Rectal smooth muscle tissue (tissue), 1 donor: ENCODE results near the gene KCNAB1.

Experiments used
- H3K27ac ChIP-seq: one replicate; pipeline ENCODE4 v1.7.0; 2013; ENCODE audit warnings: low read depth, low read length, inconsistent platforms
- H3K27me3 ChIP-seq: one replicate; pipeline ENCODE4 v1.7.0; 2013; ENCODE audit warnings: low read length; ENCODE audit not compliant: control insufficient read depth, insufficient read depth
- H3K36me3 ChIP-seq: one replicate; pipeline ENCODE4 v1.7.0; 2013; ENCODE audit warnings: low read length; ENCODE audit not compliant: control insufficient read depth, insufficient read depth
- H3K4me1 ChIP-seq: one replicate; pipeline ENCODE4 v1.7.0; 2013; ENCODE audit warnings: low read length; ENCODE audit not compliant: control insufficient read depth, insufficient read depth
- H3K4me3 ChIP-seq: one replicate; pipeline ENCODE4 v1.7.0; 2013; ENCODE audit warnings: low read length
- H3K9ac ChIP-seq: one replicate; pipeline ENCODE4 v1.7.0; 2013; ENCODE audit warnings: low read length

KCNAB1 gene

DNA sequence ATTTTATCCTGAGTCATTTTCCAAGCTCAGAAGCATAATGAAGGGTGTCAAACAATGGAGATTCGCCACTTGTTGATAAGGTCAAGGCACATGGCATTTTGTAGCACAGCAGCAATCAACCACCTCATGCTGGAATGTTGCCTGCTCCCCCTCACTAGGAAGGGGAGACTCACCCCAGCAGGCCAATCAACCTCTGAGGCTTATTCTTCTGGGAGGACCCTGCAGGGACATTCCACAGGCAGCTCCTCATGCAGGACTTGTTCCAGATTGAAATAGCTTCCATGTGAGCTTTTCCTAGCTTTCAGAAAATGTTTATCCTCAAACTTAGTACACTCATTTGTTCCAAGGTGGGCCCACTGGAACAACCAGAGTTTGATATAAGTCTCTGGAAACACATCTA is 356.9 kb downstream of the KCNAB1 start:
- H3K27ac ChIP-seq, result peak overlapping the region; percentile 19
- H3K27me3 ChIP-seq, result no peaks in the 10 kb centered on the region
- no peak overlapping the region for H3K9ac ChIP-seq
- H3K4me1 ChIP-seq, result peaks cover 18% of the 10 kb centered on the region
- no peak overlapping the region for H3K4me3 ChIP-seq
- no peaks in the 10 kb centered on the region for H3K36me3 ChIP-seq

GRCh38 chr3:156478891-156479290 is 358.5 kb downstream of the KCNAB1 start:
- peaks cover 25% of the 10 kb centered on the region for H3K4me1 ChIP-seq
- no peak overlapping the region for H3K4me3 ChIP-seq
- no peaks in the 10 kb centered on the region for H3K27me3 ChIP-seq
- H3K9ac ChIP-seq, result no peak overlapping the region
- no peak overlapping the region for H3K27ac ChIP-seq
- H3K36me3 ChIP-seq, result no peaks in the 10 kb centered on the region

DNA sequence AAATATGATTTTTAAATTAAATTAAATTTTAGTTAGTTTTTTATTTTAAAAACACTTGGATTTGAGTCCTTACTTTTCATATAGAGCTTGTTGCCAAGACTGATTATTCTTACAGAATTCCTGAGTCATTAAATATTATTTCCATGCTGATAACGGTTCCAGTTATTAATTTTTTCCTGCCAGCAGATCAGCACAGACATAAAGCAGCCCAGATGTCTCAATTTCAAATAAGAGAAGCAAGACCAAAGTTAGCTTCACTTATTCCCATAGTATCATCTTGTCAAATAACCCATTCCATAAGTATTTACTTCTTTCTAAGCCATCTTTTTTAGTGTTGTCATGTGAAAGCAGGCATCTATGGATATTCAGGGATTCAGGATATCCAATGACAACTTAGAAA is 359.2 kb downstream of the KCNAB1 start:
- Histone ChIP-seq H3K27ac (no peak overlapping the region), H3K27me3 (no peaks in the 10 kb centered on the region), H3K9ac (no peak overlapping the region), H3K4me3 (no peak overlapping the region), H3K4me1 (peaks cover 31% of the 10 kb centered on the region), H3K36me3 (no peaks in the 10 kb centered on the region)

DNA sequence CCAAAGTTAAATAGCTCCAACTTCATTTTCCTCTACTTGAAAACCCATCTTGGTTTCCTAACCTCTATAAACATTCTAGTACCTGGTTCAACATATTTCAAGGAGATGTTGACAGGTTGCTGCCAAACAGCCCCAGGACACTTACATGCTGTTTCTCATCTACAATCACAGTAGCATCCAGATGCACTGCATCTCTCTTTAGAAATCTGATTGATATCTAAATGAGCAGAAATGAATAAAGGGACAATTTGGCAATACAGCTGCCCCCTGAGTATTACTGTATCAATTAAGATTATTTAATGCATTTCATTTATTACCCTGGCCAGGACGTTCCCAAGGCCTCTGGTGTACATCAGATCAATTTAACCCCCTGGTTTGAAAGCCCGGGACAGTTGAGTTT is 360.6 kb downstream of the KCNAB1 start:
- H3K4me1 ChIP-seq, result peaks cover 35% of the 10 kb centered on the region
- no peak overlapping the region for H3K9ac ChIP-seq
- no peak overlapping the region for H3K27ac ChIP-seq
- no peaks in the 10 kb centered on the region for H3K36me3 ChIP-seq
- H3K4me3 ChIP-seq, result no peak overlapping the region
- no peaks in the 10 kb centered on the region for H3K27me3 ChIP-seq

DNA sequence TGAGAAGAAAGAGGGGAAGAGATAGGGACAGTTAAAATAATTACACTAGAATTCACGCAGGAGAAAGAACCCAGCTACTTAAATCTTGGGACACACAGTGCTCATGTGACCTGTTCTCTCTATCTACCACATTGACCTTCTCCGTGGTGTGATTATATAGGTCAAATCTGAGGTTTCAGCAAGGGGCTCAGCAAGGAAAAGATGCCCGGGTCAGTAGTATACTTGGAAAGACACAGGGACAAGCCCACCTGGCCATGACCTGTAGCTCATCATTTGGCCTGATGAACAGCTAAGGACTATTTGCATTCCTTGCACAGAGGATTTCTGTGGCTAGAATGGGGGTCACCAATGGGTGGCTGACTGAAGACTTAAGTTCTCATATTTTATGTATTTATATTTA is 362.6 kb downstream of the KCNAB1 start:
- Histone ChIP-seq H3K27ac (peak overlapping the region; percentile 65), H3K4me1 (peaks cover 28% of the 10 kb centered on the region), H3K4me3 (no peak overlapping the region), H3K36me3 (no peaks in the 10 kb centered on the region), H3K9ac (no peak overlapping the region), H3K27me3 (no peaks in the 10 kb centered on the region)

GRCh38 chr3:156483426-156483825 is 363.0 kb downstream of the KCNAB1 start:
- Histone ChIP-seq H3K27me3 (no peaks in the 10 kb centered on the region), H3K27ac (peak overlapping the region; percentile 65), H3K9ac (no peak overlapping the region), H3K4me3 (no peak overlapping the region), H3K36me3 (no peaks in the 10 kb centered on the region), H3K4me1 (peaks cover 28% of the 10 kb centered on the region)

GRCh38 chr3:156483961-156484787 is 363.8 kb downstream of the KCNAB1 start:
- Histone ChIP-seq H3K4me3 (peak overlapping the region; percentile 31), H3K9ac (no peak overlapping the region), H3K27ac (peak overlapping the region; percentile 65), H3K4me1 (peaks cover 27% of the 10 kb centered on the region), H3K27me3 (no peaks in the 10 kb centered on the region), H3K36me3 (no peaks in the 10 kb centered on the region)

- H3K27me3 ChIP-seq, result no peaks in the 10 kb centered on the region
- H3K9ac ChIP-seq, result no peak overlapping the region
- peak overlapping the region; percentile 12 for H3K27ac ChIP-seq
- no peaks in the 10 kb centered on the region for H3K36me3 ChIP-seq
- no peak overlapping the region for H3K4me3 ChIP-seq
- peaks cover 25% of the 10 kb centered on the region for H3K4me1 ChIP-seq
Measured at GRCh38 chr3:156488767-156489166, 368.4 kb downstream of the KCNAB1 start.

- H3K4me1 ChIP-seq, result peaks cover 18% of the 10 kb centered on the region
- H3K27ac ChIP-seq, result peak overlapping the region; percentile 21
- H3K9ac ChIP-seq, result no peak overlapping the region
- H3K27me3 ChIP-seq, result no peaks in the 10 kb centered on the region
- H3K36me3 ChIP-seq, result no peaks in the 10 kb centered on the region
- H3K4me3 ChIP-seq, result no peak overlapping the region
Measured at GRCh38 chr3:156489462-156489911, 369.1 kb downstream of the KCNAB1 start.

GRCh38 chr3:156491192-156491591 is 370.8 kb downstream of the KCNAB1 start:
- no peaks in the 10 kb centered on the region for H3K36me3 ChIP-seq
- no peak overlapping the region for H3K4me3 ChIP-seq
- no peaks in the 10 kb centered on the region for H3K27me3 ChIP-seq
- H3K27ac ChIP-seq, result no peak overlapping the region
- H3K4me1 ChIP-seq, result peaks cover 14% of the 10 kb centered on the region
- no peak overlapping the region for H3K9ac ChIP-seq

- H3K27me3 ChIP-seq, result no peaks in the 10 kb centered on the region
- peak overlapping the region; percentile 81 for H3K27ac ChIP-seq
- no peak overlapping the region for H3K4me3 ChIP-seq
- H3K4me1 ChIP-seq, result peaks cover 14% of the 10 kb centered on the region
- no peaks in the 10 kb centered on the region for H3K36me3 ChIP-seq
- no peak overlapping the region for H3K9ac ChIP-seq
Measured at GRCh38 chr3:156492801-156493261, 372.5 kb downstream of the KCNAB1 start.

GRCh38 chr3:156493887-156494286 is 373.5 kb downstream of the KCNAB1 start:
- peaks cover 14% of the 10 kb centered on the region for H3K4me1 ChIP-seq
- H3K27ac ChIP-seq, result no peak overlapping the region
- no peaks in the 10 kb centered on the region for H3K36me3 ChIP-seq
- no peaks in the 10 kb centered on the region for H3K27me3 ChIP-seq
- H3K4me3 ChIP-seq, result no peak overlapping the region
- no peak overlapping the region for H3K9ac ChIP-seq

GRCh38 chr3:156495816-156496215 is 375.4 kb downstream of the KCNAB1 start:
- no peak overlapping the region for H3K4me3 ChIP-seq
- no peaks in the 10 kb centered on the region for H3K36me3 ChIP-seq
- no peak overlapping the region for H3K27ac ChIP-seq
- H3K4me1 ChIP-seq, result peaks cover 11% of the 10 kb centered on the region
- no peak overlapping the region for H3K9ac ChIP-seq
- H3K27me3 ChIP-seq, result no peaks in the 10 kb centered on the region
